CD14-positive monocyte (primary cell): ENCODE data around the gene GP9. TPM values are rescaled to one million over a fixed set of nuclear protein-coding genes. Genes with fewer than 3 reads are reported as not detected.
"Not testable (repeated sequence)": the region's sequence is repeated elsewhere in the genome, so short reads cannot be mapped to it uniquely, and the experiment has no call there.

Experiments used
- DNase-seq, 3 donors: peaks; one replicate each; pipeline ENCODE4 v3.0.0-alpha.2; 2011 to 2022
- H2AFZ ChIP-seq: 2 replicates; pipeline ENCODE4 v1.6.0; 2012; ENCODE audit warnings: mild to moderate bottlenecking, low read depth, low read length, inconsistent platforms; ENCODE audit not compliant: insufficient read depth, poor library complexity, severe bottlenecking
- H3K27ac ChIP-seq, 2 donors: 1 replicate in 1 of 2; 2 replicates in 1 of 2; pipeline ENCODE4 v1.5.1; 2012 to 2013; ENCODE audit warnings: low read length in 2 of 2, control low read depth in 1 of 2, inconsistent platforms in 1 of 2, low read depth in 1 of 2, mild to moderate bottlenecking in 1 of 2
- H3K27me3 ChIP-seq, 2 donors: one replicate each; pipeline versions ENCODE4 v1.6.0 to v1.6.1; 2011 to 2013; ENCODE audit warnings: low read length in 2 of 2; ENCODE audit not compliant: control insufficient read depth in 2 of 2, insufficient read depth in 2 of 2
- H3K36me3 ChIP-seq, 2 donors: replicated peaks in 1 of 2; 1 replicate in 1 of 2; 2 replicates in 1 of 2; pipeline versions ENCODE4 v1.5.1 to v1.6.1; 2012 to 2013; ENCODE audit warnings: low read length in 2 of 2, control low read depth in 1 of 2, inconsistent platforms in 1 of 2, mild to moderate bottlenecking in 1 of 2; ENCODE audit not compliant: insufficient read depth in 2 of 2, control insufficient read depth in 1 of 2
- H3K4me1 ChIP-seq, 2 donors: 1 replicate in 1 of 2; 2 replicates in 1 of 2; pipeline versions ENCODE4 v1.5.1 to v1.6.1; 2012 to 2013; ENCODE audit warnings: low read length in 2 of 2, control low read depth in 1 of 2, inconsistent platforms in 1 of 2, mild to moderate bottlenecking in 1 of 2, moderate library complexity in 1 of 2; ENCODE audit not compliant: insufficient read depth in 2 of 2, control insufficient read depth in 1 of 2
- H3K4me2 ChIP-seq: replicated peaks from 2 replicates; pipeline ENCODE3; 2012; ENCODE audit warnings: low read length, moderate library complexity, mild to moderate bottlenecking; ENCODE audit not compliant: poor library complexity, severe bottlenecking; ENCODE audit errors: extremely low read depth
- H3K4me3 ChIP-seq, 3 experiments: fragments of 200-600 bp in 1 of 3; sonication (generic) in 1 of 3; replicated peaks in 1 of 3; 1 replicate in 2 of 3; 2 replicates in 1 of 3; pipeline ENCODE4 v1.5.1; 2011 to 2013; ENCODE audit warnings: low read length in 3 of 3, mild to moderate bottlenecking in 3 of 3, control low read depth in 2 of 3, low read depth in 2 of 3, inconsistent platforms in 1 of 3, moderate library complexity in 1 of 3
- H3K79me2 ChIP-seq: 2 replicates; pipeline ENCODE4 v1.6.0; 2012; ENCODE audit warnings: mild to moderate bottlenecking, control low read depth, inconsistent platforms, low read length, moderate library complexity; ENCODE audit not compliant: insufficient read depth
- H3K9ac ChIP-seq: 2 replicates; pipeline ENCODE4 v1.6.0; 2017; ENCODE audit warnings: low read length, mild to moderate bottlenecking; ENCODE audit not compliant: insufficient read depth, poor library complexity, severe bottlenecking
- H3K9me3 ChIP-seq, 2 donors: replicated peaks in 1 of 2; 1 replicate in 1 of 2; 2 replicates in 1 of 2; pipeline versions ENCODE4 v1.5.1 to v1.6.1; 2012 to 2013; ENCODE audit warnings: low read length in 2 of 2, control low read depth in 1 of 2; ENCODE audit not compliant: control insufficient read depth in 1 of 2, insufficient read depth in 1 of 2
- H4K20me1 ChIP-seq: 2 replicates; pipeline ENCODE4 v1.6.0; 2012; ENCODE audit warnings: mild to moderate bottlenecking, low read length, control low read depth, moderate library complexity; ENCODE audit not compliant: insufficient read depth
- H3K27ac Mint-ChIP-seq, 7 donors: one replicate each; pipeline ENCODE4 v1.8.0; 2020; ENCODE audit warnings: mild to moderate bottlenecking in 7 of 7, mixed read lengths in 7 of 7, moderate library complexity in 6 of 7, inconsistent platforms in 2 of 7
- H3K27me3 Mint-ChIP-seq, 3 donors: one replicate each; pipeline ENCODE4 v1.8.0; 2021 to 2022; ENCODE audit warnings: low read depth in 3 of 3, mild to moderate bottlenecking in 3 of 3, mixed read lengths in 3 of 3, moderate library complexity in 3 of 3, inconsistent platforms in 1 of 3
- H3K36me3 Mint-ChIP-seq, 2 donors: one replicate each; pipeline ENCODE4 v1.8.0; 2020; ENCODE audit warnings: mixed read lengths in 2 of 2, inconsistent platforms in 1 of 2, mild to moderate bottlenecking in 1 of 2
- H3K4me1 Mint-ChIP-seq: one replicate; pipeline ENCODE4 v1.8.0; 2020; ENCODE audit warnings: mild to moderate bottlenecking, mixed read lengths
- H3K4me3 Mint-ChIP-seq, 2 donors: one replicate each; pipeline ENCODE4 v1.8.0; 2020; ENCODE audit warnings: mild to moderate bottlenecking in 2 of 2, mixed read lengths in 2 of 2, moderate library complexity in 1 of 2
- H3K9me3 Mint-ChIP-seq, 7 donors: one replicate each; pipeline ENCODE4 v1.8.0; 2020 to 2022; ENCODE audit warnings: mixed read lengths in 7 of 7, mild to moderate bottlenecking in 6 of 7, moderate library complexity in 6 of 7, inconsistent platforms in 2 of 7
- CTCF ChIP-seq: fragments of 200-600 bp; IDR thresholded peaks from one replicate; pipeline ENCODE4 v1.8.0; 2022; ENCODE audit warnings: antibody characterized with exemption, mild to moderate bottlenecking
- WGBS: methylation state at CpG from one replicate; pipeline ENCODE4 v1.1.5; 2013; ENCODE audit warnings: missing lambda C conversion rate; ENCODE audit not compliant: insufficient coverage; 5-methylcytosine and 5-hydroxymethylcytosine counted together
- intact Hi-C, 2 donors: fragments of 100-400 bp; cut with micrococcal nuclease; formaldehyde crosslinking; loops; one replicate each; pipeline versions ENCODE4 v1.15.0 to v1.15.1; 2023
- polyA plus RNA-seq, 3 donors: library from polyadenylated mRNA; depleted of rRNA in 1 of 3; unstranded in 2 of 3; stranded (reverse) in 1 of 3; fragments of 300-500 nt in 2 of 3; fragments of >200 nt in 1 of 3; fragmentation: Illumina TruSeq in 2 of 3; gene quantifications; 1 replicate in 2 of 3; 2 replicates in 1 of 3; pipeline ENCODE4 v1.2.3, GENCODE V29; 2012 to 2021

The GP9 gene
- polyA plus RNA-seq, 3 donors = 0.74 to 2.7 TPM; not detected in 1

GRCh38 chr3:129068291-129068886, 7.8 kb downstream of the GP9 start:
- Mint-ChIP-seq H3K27ac (no peak overlapping the region), H3K4me1 (peaks cover 6% of the 10 kb centered on the region)

GRCh38 chr3:129069313-129070085, 8.9 kb downstream of the GP9 start:
- peak overlapping the region in 1 of 2 donors; percentile 67 for H3K4me3 Mint-ChIP-seq
- peaks cover 6 to 16% (median 14%) of the 10 kb centered on the region in 7 donors for H3K9me3 Mint-ChIP-seq
- H3K9me3 ChIP-seq, DNase-seq, H3K79me2 ChIP-seq, H3K27ac Mint-ChIP-seq, H3K4me3 ChIP-seq, H3K4me1 ChIP-seq, H3K36me3 Mint-ChIP-seq, H3K9ac ChIP-seq, H2AFZ ChIP-seq, H3K4me1 Mint-ChIP-seq, H4K20me1 ChIP-seq, H3K27ac ChIP-seq, intact Hi-C loops, H3K27me3 ChIP-seq, H3K4me2 ChIP-seq, H3K36me3 ChIP-seq: not testable (repeated sequence)
- peaks cover 6 to 15% (median 11%) of the 10 kb centered on the region in 3 donors for H3K27me3 Mint-ChIP-seq
- 90% methylated on average over 5 of the region's 13 CpGs for WGBS

More at GRCh38 chr3:129068291-129068886, 7.8 kb downstream of the GP9 start:
- Histone ChIP-seq H3K79me2 (no peaks in the 10 kb centered on the region), H3K4me2 (peak overlapping the region; percentile 70), H2AFZ (peak overlapping the region; percentile 77), H3K27ac (no peak overlapping the region), H3K9me3 (peaks cover 0 to 4% of the 10 kb centered on the region in 2 donors), H3K4me3 (peak overlapping the region; percentile 16 to 66 (median 22)), H3K9ac (peak overlapping the region; percentile 46), H3K4me1 (peaks cover 4 to 9% of the 10 kb centered on the region in 2 donors), H4K20me1 (no peaks in the 10 kb centered on the region), H3K36me3 (no peaks in the 10 kb centered on the region), H3K27me3 (peaks cover 0 to 3% of the 10 kb centered on the region in 2 donors)
- H3K9me3 Mint-ChIP-seq = peaks cover 6 to 16% (median 14%) of the 10 kb centered on the region in 7 donors
- intact Hi-C loops = no loop called here
- H3K36me3 Mint-ChIP-seq = peaks cover 0 to 3% of the 10 kb centered on the region in 2 donors
- no peak for DNase-seq
- H3K4me3 Mint-ChIP-seq = peak overlapping the region; percentile 65 to 67
- TF ChIP-seq CTCF = no peak
- peaks cover 6 to 15% (median 11%) of the 10 kb centered on the region in 3 donors for H3K27me3 Mint-ChIP-seq
- 22% methylated on average over 35 of the region's 44 CpGs for WGBS
